GM12801 (cell line): ENCODE measurements around the gene GCNT1.

Experiments
- TF ChIP-seq, protein P1 (sequence below): IDR thresholded peaks from one replicate; pipeline ENCODE4 v1.5.1; 2011; ENCODE audit warnings: control low read depth; ENCODE audit not compliant: insufficient read length; ENCODE audit errors: extremely low read depth

Gene GCNT1

DNA sequence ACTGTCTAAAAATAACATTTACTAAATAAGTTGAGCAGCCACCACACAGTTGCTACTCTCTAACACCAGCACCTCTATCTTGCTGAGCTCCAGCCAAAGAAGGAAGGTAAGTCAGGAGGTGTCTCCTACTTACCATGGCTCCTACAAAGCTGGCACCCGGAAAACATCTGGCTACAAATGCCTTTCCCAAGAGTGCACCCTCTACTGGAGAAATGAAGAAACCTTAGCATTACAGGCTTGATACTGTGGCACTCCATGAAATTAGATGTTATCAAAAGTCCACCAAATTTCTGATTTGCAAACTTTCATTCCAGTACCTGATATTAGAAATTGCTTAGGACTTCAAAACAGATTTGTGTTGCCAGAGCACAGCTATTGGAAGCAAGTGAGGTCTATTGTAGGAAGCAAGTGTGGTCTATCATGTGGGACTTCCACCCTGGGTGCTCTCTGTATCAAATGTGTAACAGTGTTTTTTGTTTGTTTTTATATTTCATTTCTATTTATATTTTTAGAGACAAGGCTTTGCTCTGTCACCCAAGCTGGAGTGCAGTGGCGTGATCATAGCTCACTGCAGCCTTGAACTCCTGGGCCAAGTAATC, 39.1 kb upstream of the GCNT1 start:
- TF ChIP-seq, protein P1, sequence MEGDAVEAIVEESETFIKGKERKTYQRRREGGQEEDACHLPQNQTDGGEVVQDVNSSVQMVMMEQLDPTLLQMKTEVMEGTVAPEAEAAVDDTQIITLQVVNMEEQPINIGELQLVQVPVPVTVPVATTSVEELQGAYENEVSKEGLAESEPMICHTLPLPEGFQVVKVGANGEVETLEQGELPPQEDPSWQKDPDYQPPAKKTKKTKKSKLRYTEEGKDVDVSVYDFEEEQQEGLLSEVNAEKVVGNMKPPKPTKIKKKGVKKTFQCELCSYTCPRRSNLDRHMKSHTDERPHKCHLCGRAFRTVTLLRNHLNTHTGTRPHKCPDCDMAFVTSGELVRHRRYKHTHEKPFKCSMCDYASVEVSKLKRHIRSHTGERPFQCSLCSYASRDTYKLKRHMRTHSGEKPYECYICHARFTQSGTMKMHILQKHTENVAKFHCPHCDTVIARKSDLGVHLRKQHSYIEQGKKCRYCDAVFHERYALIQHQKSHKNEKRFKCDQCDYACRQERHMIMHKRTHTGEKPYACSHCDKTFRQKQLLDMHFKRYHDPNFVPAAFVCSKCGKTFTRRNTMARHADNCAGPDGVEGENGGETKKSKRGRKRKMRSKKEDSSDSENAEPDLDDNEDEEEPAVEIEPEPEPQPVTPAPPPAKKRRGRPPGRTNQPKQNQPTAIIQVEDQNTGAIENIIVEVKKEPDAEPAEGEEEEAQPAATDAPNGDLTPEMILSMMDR, result no peak

DNA sequence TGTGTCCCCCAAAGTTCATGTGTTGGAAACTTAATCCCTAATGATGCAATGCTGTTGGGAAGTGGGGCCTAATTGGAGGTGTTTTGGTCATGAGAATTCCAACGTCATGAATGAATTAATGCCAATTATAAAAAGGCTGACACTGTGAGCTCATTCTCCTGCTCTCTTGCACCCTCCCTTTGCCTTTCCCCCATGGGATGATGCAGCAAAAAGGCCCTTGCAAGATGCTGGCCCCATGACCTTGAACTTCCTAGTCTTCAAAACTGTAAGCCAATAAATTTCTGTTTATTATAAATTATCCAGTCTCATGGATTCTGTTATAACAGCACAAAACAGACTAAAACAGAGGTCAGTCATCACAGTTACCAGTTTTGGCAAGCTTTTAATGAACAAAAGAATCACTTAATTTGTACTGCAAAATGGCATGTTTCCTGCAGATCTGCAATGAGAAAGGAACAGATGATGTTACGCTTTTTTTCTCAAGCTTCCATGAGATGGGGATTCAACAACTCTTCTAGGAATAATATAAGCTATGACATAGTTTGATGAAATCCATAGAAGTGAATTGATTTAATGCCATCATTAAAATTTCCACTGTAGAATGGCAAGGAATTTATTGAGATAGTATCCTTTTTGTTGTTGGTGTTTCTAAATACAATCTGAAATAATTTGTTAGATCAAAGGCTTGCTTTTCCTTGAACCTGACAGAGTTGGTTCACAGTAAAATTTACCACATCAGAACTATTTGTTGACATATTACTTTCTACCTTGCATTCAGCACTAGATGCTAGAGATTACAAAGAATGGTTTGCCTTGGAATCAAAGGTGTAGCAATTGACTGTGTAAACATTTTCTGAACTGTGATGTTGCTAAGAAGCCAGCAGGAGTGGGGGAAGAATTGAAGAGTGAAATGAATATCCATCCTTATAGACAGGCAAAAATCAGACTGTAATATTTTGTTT, 35.5 kb upstream of the GCNT1 start:
- TF ChIP-seq, protein P1, result no peak

DNA sequence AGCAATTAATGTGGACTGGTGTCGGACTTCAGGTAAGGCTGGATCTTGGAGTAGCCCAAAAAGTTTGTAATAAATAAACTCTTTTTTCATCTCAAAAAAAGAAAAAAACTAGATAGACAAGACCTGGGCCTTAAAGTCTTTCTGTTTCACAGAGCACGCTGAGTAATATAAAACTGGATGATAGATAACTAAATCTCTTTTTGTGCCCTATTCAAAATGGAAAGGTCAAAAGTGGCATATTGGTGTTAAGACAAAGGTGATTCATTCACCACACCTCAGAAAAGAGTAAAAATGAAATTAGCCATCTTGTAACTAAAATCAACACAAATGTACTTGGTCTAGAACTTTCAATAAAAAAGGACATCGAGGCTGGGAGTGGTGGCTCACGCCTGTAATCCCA, 34.5 kb upstream of the GCNT1 start:
- TF ChIP-seq, protein P1, result no peak

DNA sequence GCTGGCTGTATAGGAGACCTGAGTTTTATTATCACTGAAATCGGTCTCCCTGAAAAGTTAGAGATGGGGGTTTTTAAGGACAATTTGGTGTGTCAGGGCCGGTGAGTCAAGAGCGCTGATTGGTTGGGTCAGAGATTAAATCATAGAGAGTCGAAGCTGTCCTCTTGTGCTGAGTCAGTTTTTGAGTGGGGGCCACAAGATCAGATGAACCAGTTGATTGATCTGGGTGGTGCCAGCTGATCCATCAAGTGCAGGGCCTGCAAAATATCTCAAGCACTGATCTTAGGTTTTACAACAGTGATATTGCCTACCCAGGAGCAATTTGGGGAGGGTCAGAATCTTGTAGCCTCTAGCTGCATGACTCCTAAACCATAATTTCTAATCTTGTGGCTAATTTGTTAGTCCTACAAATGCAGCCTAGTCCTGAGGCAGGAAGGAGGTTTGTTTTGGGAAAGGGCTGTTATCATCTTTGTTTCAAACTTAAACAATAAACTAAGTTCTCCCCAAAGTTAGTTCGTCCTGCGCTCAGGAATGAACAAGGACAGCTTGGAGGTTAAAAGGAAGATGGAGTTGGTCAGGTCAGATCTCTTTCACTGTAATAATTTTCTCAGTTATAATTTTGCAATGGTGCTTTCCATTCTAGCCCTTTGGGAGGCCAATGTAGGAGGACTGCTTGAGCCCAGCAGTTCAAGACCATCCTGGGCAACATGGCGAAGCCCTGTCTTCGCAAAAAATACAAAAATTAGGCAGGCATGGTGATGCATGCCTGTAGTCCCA, 33.1 kb upstream of the GCNT1 start:
- TF ChIP-seq, protein P1, result no peak

DNA sequence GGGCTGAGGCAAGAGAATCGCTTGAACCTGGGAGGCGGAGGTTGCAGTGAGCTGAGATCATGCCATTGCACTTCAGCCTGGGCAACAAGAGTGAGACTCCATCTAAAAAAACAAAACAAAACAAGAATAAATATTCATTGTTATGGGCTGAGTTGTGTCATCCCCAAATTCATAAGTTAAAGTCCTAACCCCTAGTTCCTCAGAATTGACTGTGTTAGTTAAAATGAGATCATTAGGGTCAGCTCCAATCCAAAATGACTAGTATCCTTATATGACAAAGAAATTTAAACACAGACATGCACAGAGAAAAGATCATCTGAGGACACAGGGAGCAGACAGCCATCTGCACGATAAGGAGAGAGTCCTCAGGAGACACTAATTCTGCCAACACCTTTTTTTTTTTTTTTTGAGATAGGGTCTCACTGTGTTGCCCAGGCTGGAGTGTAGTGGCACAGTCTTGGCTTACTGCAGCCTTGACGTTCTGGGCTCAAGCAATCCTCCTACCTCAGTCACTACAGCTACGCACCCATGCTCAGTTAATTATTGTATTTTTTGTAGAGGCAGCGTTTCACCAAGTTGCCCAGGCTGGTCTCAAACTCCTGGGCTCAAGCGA, 32.1 kb upstream of the GCNT1 start:
- TF ChIP-seq, protein P1, result no peak

DNA sequence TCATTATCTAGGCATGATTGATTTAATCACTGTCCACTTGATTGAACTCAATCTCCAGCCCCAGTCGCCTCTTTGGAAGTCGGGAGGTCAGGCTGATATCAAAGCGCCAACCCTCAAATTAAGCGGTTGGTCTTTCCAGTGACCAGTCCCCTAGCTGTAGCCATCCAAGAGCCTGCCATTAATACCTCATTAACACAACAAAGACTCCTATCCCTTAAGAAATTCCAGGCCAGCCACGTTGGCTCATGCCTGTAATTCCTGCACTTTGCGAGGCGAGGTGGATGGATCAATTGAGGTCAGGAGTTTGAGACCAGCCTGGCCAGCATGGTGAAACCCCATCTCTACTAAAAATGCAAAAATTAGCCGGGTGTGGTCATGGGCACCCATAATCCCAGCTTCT, 27.4 kb upstream of the GCNT1 start:
- TF ChIP-seq, protein P1, result no peak

DNA sequence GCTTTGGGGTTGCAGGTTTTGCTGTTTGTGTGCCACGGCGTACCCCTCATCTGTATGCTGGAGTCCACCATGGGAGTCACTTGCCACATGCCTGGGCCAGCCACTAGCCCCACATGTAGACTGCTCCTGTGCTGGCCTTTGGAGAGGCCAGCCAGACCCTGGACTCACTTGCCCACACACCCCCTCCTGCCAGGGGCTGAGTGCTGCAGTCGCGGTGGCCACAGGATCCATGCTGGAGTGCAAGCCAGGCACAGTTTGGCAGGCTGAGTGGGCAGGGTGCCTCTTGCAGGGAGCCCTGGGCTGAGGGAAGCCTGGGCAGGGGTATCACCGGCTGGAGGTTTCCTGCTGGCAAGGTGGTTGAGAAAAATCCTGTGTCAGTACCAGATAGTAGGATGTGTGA, 25.6 kb upstream of the GCNT1 start:
- TF ChIP-seq, protein P1, result no peak
